Ishikawa (cell line): Measurements from ENCODE around the gene C2orf69.

ENCODE experiments used
- CEBPB ChIP-seq: IDR thresholded peaks from 2 replicates; pipeline ENCODE4 v1.6.1; 2012
- CREB1 ChIP-seq: IDR thresholded peaks from 2 replicates; pipeline ENCODE4 v1.6.1; 2012; ENCODE audit warnings: low read depth
- EGR1 ChIP-seq: IDR thresholded peaks from 2 replicates; pipeline ENCODE4 v1.6.1; 2012
- EP300 ChIP-seq: IDR thresholded peaks from 2 replicates; pipeline ENCODE4 v1.6.1; 2012; ENCODE audit warnings: borderline replicate concordance
- MAX ChIP-seq: IDR thresholded peaks from 2 replicates; pipeline ENCODE4 v1.6.1; 2012
- REST ChIP-seq: IDR thresholded peaks from 2 replicates; pipeline ENCODE4 v1.6.1; 2012; ENCODE audit warnings: low read depth, mild to moderate bottlenecking
- TAF1 ChIP-seq: IDR thresholded peaks from 2 replicates; pipeline ENCODE4 v1.6.1; 2012; ENCODE audit warnings: low read depth, mild to moderate bottlenecking
- ZBTB7A ChIP-seq: IDR thresholded peaks from 2 replicates; pipeline ENCODE4 v1.6.1; 2012; ENCODE audit warnings: low read depth

- TF ChIP-seq EP300 (no peak), TAF1 (no peak), REST (no peak), CREB1 (no peak), ZBTB7A (no peak), CEBPB (no peak), EGR1 (no peak), MAX (no peak)
Observed at GRCh38 chr2:199902486-199903110, 8.5 kb upstream of the C2orf69 start.
